Psoas muscle (tissue), 8 donors: ENCODE measurements around the gene IQCH. TPM values are rescaled to one million over a fixed set of nuclear protein-coding genes. Genes with fewer than 3 reads are reported as not detected.
A peak's percentile ranks its signal among the peaks of the same experiment; 100 is the strongest.
"Not testable (repeated sequence)": the region's sequence is repeated elsewhere in the genome, so short reads cannot be mapped to it uniquely, and the experiment has no call there.

ENCODE experiments used
- ATAC-seq, 4 donors: fragments of 200-7000 bp; cut with Tn5 transposase; one replicate each; pipeline ENCODE4 v1.9.1; 2020; ENCODE audit warnings: moderate library complexity in 3 of 4, mild to moderate bottlenecking in 2 of 4
- DNase-seq, 2 donors: peaks; one replicate each; pipeline ENCODE4 v3.0.0-alpha.2; 2020
- H3K27ac ChIP-seq: fragments of 200-600 bp; one replicate; pipeline ENCODE4 v1.8.0; 2022
- H3K27me3 ChIP-seq, 3 donors: fragments of 200-600 bp in 1 of 3; one replicate each; pipeline versions ENCODE4 v1.6.1 to v1.8.0; 2013 to 2022; ENCODE audit warnings: low read length in 2 of 3, mild to moderate bottlenecking in 2 of 3, moderate library complexity in 1 of 3; ENCODE audit not compliant: insufficient read depth in 3 of 3
- H3K36me3 ChIP-seq, 2 donors: fragments of 200-600 bp in 1 of 2; one replicate each; pipeline versions ENCODE4 v1.6.1 to v1.8.0; 2013 to 2022; ENCODE audit warnings: low read depth in 1 of 2, mild to moderate bottlenecking in 1 of 2, moderate library complexity in 1 of 2; ENCODE audit not compliant: insufficient read depth in 1 of 2
- H3K4me1 ChIP-seq: fragments of 200-600 bp; one replicate; pipeline ENCODE4 v1.8.0; 2022
- H3K4me3 ChIP-seq: fragments of 200-600 bp; one replicate; pipeline ENCODE4 v1.8.0; 2022; ENCODE audit warnings: mild to moderate bottlenecking
- H3K9me3 ChIP-seq: fragments of 200-600 bp; one replicate; pipeline ENCODE4 v1.8.0; 2022
- CTCF ChIP-seq: fragments of 200-600 bp; IDR thresholded peaks from one replicate; pipeline ENCODE4 v1.8.0; 2022; ENCODE audit warnings: antibody characterized with exemption
- WGBS, 3 donors: extraction: QIAGEN DNeasy Blood & Tissue Kit; methylation state at CpG; one replicate each; pipeline versions ENCODE4 v1.1.6 to v1.1.7; 2013; 5-methylcytosine and 5-hydroxymethylcytosine counted together
- intact Hi-C, 2 donors: fragments of 100-400 bp; cut with DNase I; formaldehyde crosslinking; loops; one replicate each; pipeline versions ENCODE4 v1.11.0 to v1.14.2; 2022
- polyA plus RNA-seq, 3 donors: library from polyadenylated mRNA; stranded (reverse); fragments of 200-250 nt; gene quantifications; one replicate each; pipeline ENCODE4 v1.2.3, GENCODE V29; 2013
- total RNA-seq, 4 donors: library from RNA; stranded (reverse); fragmentation: NEBNext Ultra II Directional in 2 of 4; extraction: Animal tissue kit (Norgen Biotek cat#: 25700) in 2 of 4; gene quantifications; one replicate each; pipeline versions ENCODE4 v1.2.1 to v1.2.4, GENCODE V29; 2021 to 2023
- donor health status: healthy with polysubstance abuse.
- donor health status: DM: no; HTN: no; CAD: no; lungs with moderate emphysema.
- donor health status: Bipolar disorder and iron deficiency.
- donor health status: healthy.
- donor health status: DM: yes; HTN: yes; CAD: no.
- donor health status: DM: no; HTN: no; CAD: no.
- donor health status: DM: no; HTN: no; CAD: no.
- donor health status: DM: yes; HTN: yes; CAD: no.

IQCH gene
- total and polyA plus RNA-seq, 7 donors: 0.27 to 1.0 (median 0.60) TPM

GRCh38 chr15:67251318-67251717 is 3.3 kb upstream of the IQCH start:
- DNase-seq (no peak), ATAC-seq (no peak)
- Histone ChIP-seq H3K4me3 (no peak overlapping the region), H3K27ac (no peak overlapping the region), H3K27me3 (no peaks in the 10 kb centered on the region), H3K4me1 (peaks cover 18% of the 10 kb centered on the region), H3K9me3 (no peaks in the 10 kb centered on the region), H3K36me3 (peaks cover 0 to 9% of the 10 kb centered on the region in 2 donors)
- TF ChIP-seq CTCF: no peak
- WGBS, 3 donors: 91 to 93% (median 93%) methylated on average over 5 of the region's 5 CpGs
- intact Hi-C loops: loop anchor here (5.0 to 10.0 kb wide), 4 partner anchors 49 to 187 kb away; partner anchors contain the start of gene SMAD3 (in 2 of the 2)

- peak overlapping the region; percentile 87 for H3K4me3 ChIP-seq
- 73 to 89% (median 83%) methylated on average over 10 to 12 of the region's 12 CpGs for WGBS, 3 donors
- peaks cover 18% of the 10 kb centered on the region for H3K4me1 ChIP-seq
Observed at GRCh38 chr15:67253101-67253500, 1.5 kb upstream of the IQCH start.

GRCh38 chr15:67253549-67254237 is 893 bp upstream of the IQCH start:
- ATAC-seq (peak in 1 of 4 donors; percentile 12), DNase-seq (no peak)
- Histone ChIP-seq H3K27ac (peak overlapping the region; percentile 94), H3K36me3 (no peaks in the 10 kb centered on the region), H3K4me3 (peak overlapping the region; percentile 87), H3K9me3 (no peaks in the 10 kb centered on the region), H3K27me3 (no peaks in the 10 kb centered on the region), H3K4me1 (peaks cover 18% of the 10 kb centered on the region)
- intact Hi-C loops: loop anchor here (5.0 to 10.0 kb wide), 4 partner anchors 49 to 189 kb away; partner anchors contain the start of gene SMAD3 (in 2 of the 2)
- TF ChIP-seq CTCF: no peak
- 28 to 33% (median 33%) methylated on average over 15 of the region's 15 CpGs for WGBS, 3 donors

More at GRCh38 chr15:67253101-67253500, 1.5 kb upstream of the IQCH start:
- H3K27me3 ChIP-seq: no peaks in the 10 kb centered on the region
- ATAC-seq (no peak), DNase-seq (no peak)
- no peak for TF ChIP-seq CTCF
- no peaks in the 10 kb centered on the region for H3K9me3 ChIP-seq
- H3K36me3 ChIP-seq: no peaks in the 10 kb centered on the region
- peak overlapping the region; percentile 94 for H3K27ac ChIP-seq
- intact Hi-C loops: loop anchor here (5.0 to 10.0 kb wide), 4 partner anchors 49 to 188 kb away; partner anchors contain the start of gene SMAD3 (in 2 of the 2)

GRCh38 chr15:67256051-67256450 is 1.5 kb downstream of the IQCH start:
- ATAC-seq: no peak
- no peak for TF ChIP-seq CTCF
- Histone ChIP-seq H3K27me3 (no peaks in the 10 kb centered on the region), H3K4me1 (peaks cover 18% of the 10 kb centered on the region), H3K36me3 (no peaks in the 10 kb centered on the region), H3K4me3 (no peak overlapping the region), H3K27ac (no peak overlapping the region), H3K9me3 (no peaks in the 10 kb centered on the region)
- DNase-seq: no peak
- WGBS, 3 donors: 83 to 90% (median 86%) methylated on average over 3 of the region's 3 CpGs
- intact Hi-C loops: loop anchor here in 1 of 2 donors (10.0 kb wide), 1 partner anchor 191 kb away; the partner anchor contains the start of gene SMAD3

- intact Hi-C loops: loop anchor here in 1 of 2 donors (10.0 kb wide), 1 partner anchor 194 kb away; the partner anchor contains the start of gene SMAD3
- not testable (repeated sequence) for H3K9me3 ChIP-seq, ATAC-seq, H3K4me3 ChIP-seq, H3K27me3 ChIP-seq, DNase-seq, H3K36me3 ChIP-seq, H3K27ac ChIP-seq, H3K4me1 ChIP-seq
- 94 to 97% (median 95%) methylated on average over 3 of the region's 3 CpGs for WGBS, 3 donors
Observed at GRCh38 chr15:67258412-67258811, 3.8 kb downstream of the IQCH start.
